Measurements from ENCODE around the gene RPS15.

Gene RPS15

DNA sequence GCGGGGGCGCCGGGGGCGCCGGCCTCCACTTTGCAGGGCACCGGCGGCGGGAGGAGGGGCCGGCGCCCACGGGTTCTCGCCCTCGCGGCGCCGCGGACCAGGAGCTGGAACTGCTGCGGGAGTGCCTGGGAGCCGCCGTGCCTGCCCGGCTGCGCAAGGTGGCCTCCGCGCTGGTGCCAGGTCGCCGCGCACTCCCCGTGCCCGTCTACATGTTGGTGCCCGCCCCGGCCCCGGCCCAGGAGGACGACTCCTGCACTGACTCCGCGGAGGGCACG, 29.0 kb downstream of the RPS15 start:
- Histone ChIP-seq H3K27me3 (ENCODE audit: control insufficient read depth, low read length) (peaks cover 36% of the 10 kb centered on the region), H3F3A (ENCODE audit: control insufficient read depth, insufficient read depth) (0 out of 2 replicates have a peak, but pooled peaks cover 4% of the 10 kb centered on the region), H3K4me2 (ENCODE audit: low read length) (no peak overlapping the region), H3K9me2 (replicated peaks; ENCODE audit: control insufficient read depth, low read length) (no peaks in the 10 kb centered on the region), H3K9me3 (ENCODE audit: control insufficient read depth, insufficient read depth, low read length) (no peaks in the 10 kb centered on the region), H3K27ac (ENCODE audit: low read depth, low read length) (no peak overlapping the region), H3K79me2 (ENCODE audit: control insufficient read depth, low read length) (no peaks in the 10 kb centered on the region), H3K4me1 (ENCODE audit: control insufficient read depth, low read length) (peaks cover 23% of the 10 kb centered on the region), H3K4me3 (ENCODE audit: low read length) (no peak overlapping the region), H3K36me3 (ENCODE audit: control insufficient read depth, low read length) (no peaks in the 10 kb centered on the region), H4K20me1 (ENCODE audit: control insufficient read depth, insufficient read depth, low read depth, low read length) (0 out of 2 replicates have a peak, but pooled peaks cover 12% of the 10 kb centered on the region)
- TF ChIP-seq EZH2phosphoT487 (IDR thresholded peaks at IDR 0.05; ENCODE audit: borderline replicate concordance, low read length): no peak
- TF ChIP-seq, protein P1, sequence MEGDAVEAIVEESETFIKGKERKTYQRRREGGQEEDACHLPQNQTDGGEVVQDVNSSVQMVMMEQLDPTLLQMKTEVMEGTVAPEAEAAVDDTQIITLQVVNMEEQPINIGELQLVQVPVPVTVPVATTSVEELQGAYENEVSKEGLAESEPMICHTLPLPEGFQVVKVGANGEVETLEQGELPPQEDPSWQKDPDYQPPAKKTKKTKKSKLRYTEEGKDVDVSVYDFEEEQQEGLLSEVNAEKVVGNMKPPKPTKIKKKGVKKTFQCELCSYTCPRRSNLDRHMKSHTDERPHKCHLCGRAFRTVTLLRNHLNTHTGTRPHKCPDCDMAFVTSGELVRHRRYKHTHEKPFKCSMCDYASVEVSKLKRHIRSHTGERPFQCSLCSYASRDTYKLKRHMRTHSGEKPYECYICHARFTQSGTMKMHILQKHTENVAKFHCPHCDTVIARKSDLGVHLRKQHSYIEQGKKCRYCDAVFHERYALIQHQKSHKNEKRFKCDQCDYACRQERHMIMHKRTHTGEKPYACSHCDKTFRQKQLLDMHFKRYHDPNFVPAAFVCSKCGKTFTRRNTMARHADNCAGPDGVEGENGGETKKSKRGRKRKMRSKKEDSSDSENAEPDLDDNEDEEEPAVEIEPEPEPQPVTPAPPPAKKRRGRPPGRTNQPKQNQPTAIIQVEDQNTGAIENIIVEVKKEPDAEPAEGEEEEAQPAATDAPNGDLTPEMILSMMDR (IDR thresholded peaks at IDR 0.05; ENCODE audit: low read depth, low read length, poor library complexity, severe bottlenecking): no peak

DNA sequence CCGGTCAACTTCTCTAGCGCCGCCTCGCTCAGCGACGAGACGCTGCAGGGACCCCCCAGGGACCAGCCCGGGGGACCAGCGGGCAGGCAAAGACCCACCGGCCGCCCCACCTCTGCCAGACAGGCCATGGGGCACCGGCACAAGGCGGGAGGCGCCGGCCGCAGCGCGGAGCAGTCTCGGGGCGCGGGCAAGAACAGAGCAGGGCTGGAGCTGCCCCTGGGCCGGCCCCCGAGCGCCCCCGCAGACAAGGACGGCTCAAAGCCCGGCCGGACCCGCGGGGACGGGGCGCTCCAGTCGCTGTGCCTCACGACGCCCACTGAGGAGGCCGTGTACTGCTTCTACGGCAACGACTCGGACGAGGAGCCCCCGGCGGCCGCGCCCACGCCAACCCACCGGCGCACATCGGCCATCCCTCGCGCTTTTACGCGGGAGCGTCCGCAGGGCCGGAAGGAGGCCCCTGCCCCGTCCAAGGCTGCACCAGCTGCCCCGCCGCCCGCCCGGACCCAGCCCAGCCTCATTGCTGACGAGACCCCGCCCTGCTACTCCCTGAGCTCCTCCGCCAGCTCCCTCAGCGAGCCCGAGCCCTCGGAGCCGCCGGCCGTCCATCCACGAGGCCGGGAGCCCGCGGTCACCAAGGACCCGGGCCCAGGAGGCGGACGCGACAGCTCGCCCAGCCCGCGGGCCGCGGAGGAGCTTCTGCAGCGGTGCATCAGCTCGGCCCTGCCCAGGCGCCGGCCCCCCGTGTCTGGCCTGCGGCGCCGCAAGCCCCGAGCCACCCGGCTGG, 29.5 kb downstream of the RPS15 start:
- Histone ChIP-seq H3K36me3 (ENCODE audit: control insufficient read depth, low read length) (no peaks in the 10 kb centered on the region), H3K4me2 (ENCODE audit: low read length) (no peak overlapping the region), H4K20me1 (ENCODE audit: control insufficient read depth, insufficient read depth, low read depth, low read length) (peaks cover 13% of the 10 kb centered on the region; the same call in 1 of the 2 replicates), H3K27ac (ENCODE audit: low read depth, low read length) (no peak overlapping the region), H3K9me3 (ENCODE audit: control insufficient read depth, insufficient read depth, low read length) (no peaks in the 10 kb centered on the region), H3K27me3 (ENCODE audit: control insufficient read depth, low read length) (peaks cover 39% of the 10 kb centered on the region), H3K4me1 (ENCODE audit: control insufficient read depth, low read length) (peaks cover 23% of the 10 kb centered on the region), H3K79me2 (ENCODE audit: control insufficient read depth, low read length) (no peaks in the 10 kb centered on the region), H3F3A (ENCODE audit: control insufficient read depth, insufficient read depth) (0 out of 2 replicates have a peak, but pooled peaks cover 4% of the 10 kb centered on the region), H3K4me3 (ENCODE audit: low read length) (no peak overlapping the region), H3K9me2 (replicated peaks; ENCODE audit: control insufficient read depth, low read length) (no peaks in the 10 kb centered on the region)
- no peak for TF ChIP-seq EZH2phosphoT487 (IDR thresholded peaks at IDR 0.05; ENCODE audit: borderline replicate concordance, low read length)
- TF ChIP-seq, protein P1 (IDR thresholded peaks at IDR 0.05; ENCODE audit: low read depth, low read length, poor library complexity, severe bottlenecking): no peak

DNA sequence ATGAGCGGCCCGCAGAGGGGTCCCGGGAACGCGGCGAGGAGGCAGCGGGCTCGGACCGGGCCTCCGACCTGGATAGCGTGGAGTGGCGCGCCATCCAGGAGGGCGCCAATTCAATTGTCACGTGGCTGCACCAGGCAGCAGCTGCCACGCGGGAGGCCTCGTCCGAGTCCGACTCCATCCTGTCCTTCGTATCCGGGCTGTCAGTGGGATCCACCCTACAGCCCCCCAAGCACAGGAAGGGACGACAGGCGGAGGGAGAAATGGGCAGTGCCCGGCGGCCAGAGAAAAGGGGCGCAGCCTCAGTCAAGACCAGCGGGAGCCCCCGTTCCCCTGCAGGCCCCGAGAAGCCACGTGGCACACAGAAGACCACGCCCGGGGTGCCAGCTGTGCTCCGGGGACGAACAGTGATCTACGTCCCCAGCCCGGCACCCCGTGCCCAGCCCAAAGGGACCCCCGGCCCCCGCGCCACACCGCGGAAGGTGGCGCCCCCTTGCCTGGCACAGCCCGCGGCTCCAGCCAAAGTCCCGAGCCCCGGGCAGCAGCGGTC, 30.2 kb downstream of the RPS15 start:
- Histone ChIP-seq H4K20me1 (ENCODE audit: control insufficient read depth, insufficient read depth, low read depth, low read length) (peaks cover 19% of the 10 kb centered on the region; the same call in 1 of the 2 replicates), H3K27me3 (ENCODE audit: control insufficient read depth, low read length) (peaks cover 39% of the 10 kb centered on the region), H3K4me3 (ENCODE audit: low read length) (no peak overlapping the region), H3K79me2 (ENCODE audit: control insufficient read depth, low read length) (no peaks in the 10 kb centered on the region), H3K9me2 (replicated peaks; ENCODE audit: control insufficient read depth, low read length) (no peaks in the 10 kb centered on the region), H3K36me3 (ENCODE audit: control insufficient read depth, low read length) (no peaks in the 10 kb centered on the region), H3F3A (ENCODE audit: control insufficient read depth, insufficient read depth) (0 out of 2 replicates have a peak, but pooled peaks cover 4% of the 10 kb centered on the region), H3K4me1 (ENCODE audit: control insufficient read depth, low read length) (peaks cover 23% of the 10 kb centered on the region), H3K9me3 (ENCODE audit: control insufficient read depth, insufficient read depth, low read length) (no peaks in the 10 kb centered on the region), H3K27ac (ENCODE audit: low read depth, low read length) (no peak overlapping the region), H3K4me2 (ENCODE audit: low read length) (no peak overlapping the region)
- TF ChIP-seq EZH2phosphoT487 (IDR thresholded peaks at IDR 0.05; ENCODE audit: borderline replicate concordance, low read length): no peak
- TF ChIP-seq, protein P1 (IDR thresholded peaks at IDR 0.05; ENCODE audit: low read depth, low read length, poor library complexity, severe bottlenecking): peak; percentile 17

All from DOHH2 (cell line).